ENCODE data around the gene DLX3. TPM values are rescaled to one million over a fixed set of nuclear protein-coding genes. Genes with fewer than 3 reads are reported as not detected.

Gene DLX3
- polyA plus RNA-seq, 3 donors, result not detected

- Histone ChIP-seq H3K36me3 (replicated peaks in 1 of 2; ENCODE audit: control insufficient read depth in 1 of 2, insufficient read depth in 2 of 2, low read length in 2 of 2) (no peaks in the 10 kb centered on the region), H3K9me3 (replicated peaks in 1 of 2; ENCODE audit: control insufficient read depth in 1 of 2, insufficient read depth in 1 of 2, low read length in 2 of 2) (no peaks in the 10 kb centered on the region), H2AFZ (ENCODE audit: insufficient read depth, low read depth, low read length, poor library complexity, severe bottlenecking) (no peak overlapping the region), H3K79me2 (ENCODE audit: insufficient read depth, low read length) (no peaks in the 10 kb centered on the region), H3K4me2 (replicated peaks; ENCODE audit: extremely low read depth, low read length, poor library complexity, severe bottlenecking) (no peak overlapping the region), H3K9ac (ENCODE audit: insufficient read depth, low read length, poor library complexity, severe bottlenecking) (no peak overlapping the region), H3K4me1 (ENCODE audit: control insufficient read depth in 1 of 2, insufficient read depth in 2 of 2, low read length in 2 of 2) (peaks cover 0 to 1% of the 10 kb centered on the region in 2 donors), H4K20me1 (ENCODE audit: insufficient read depth, low read length) (no peaks in the 10 kb centered on the region), H3K27me3 (ENCODE audit: control insufficient read depth in 2 of 2, insufficient read depth in 2 of 2, low read length in 2 of 2) (peaks cover 0 to 8% of the 10 kb centered on the region in 2 donors), H3K27ac (ENCODE audit: low read depth in 1 of 2, low read length in 2 of 2) (no peak overlapping the region), H3K4me3 (replicated peaks in 1 of 3; ENCODE audit: low read depth in 2 of 3, low read length in 3 of 3) (no peak overlapping the region)
- no peak overlapping the region for H3K4me3 Mint-ChIP-seq
- no peak overlapping the region for H3K27ac Mint-ChIP-seq
- H3K9me3 Mint-ChIP-seq, result peaks cover 0 to 3% (median 0%) of the 10 kb centered on the region in 7 donors
- TF ChIP-seq, protein P1, sequence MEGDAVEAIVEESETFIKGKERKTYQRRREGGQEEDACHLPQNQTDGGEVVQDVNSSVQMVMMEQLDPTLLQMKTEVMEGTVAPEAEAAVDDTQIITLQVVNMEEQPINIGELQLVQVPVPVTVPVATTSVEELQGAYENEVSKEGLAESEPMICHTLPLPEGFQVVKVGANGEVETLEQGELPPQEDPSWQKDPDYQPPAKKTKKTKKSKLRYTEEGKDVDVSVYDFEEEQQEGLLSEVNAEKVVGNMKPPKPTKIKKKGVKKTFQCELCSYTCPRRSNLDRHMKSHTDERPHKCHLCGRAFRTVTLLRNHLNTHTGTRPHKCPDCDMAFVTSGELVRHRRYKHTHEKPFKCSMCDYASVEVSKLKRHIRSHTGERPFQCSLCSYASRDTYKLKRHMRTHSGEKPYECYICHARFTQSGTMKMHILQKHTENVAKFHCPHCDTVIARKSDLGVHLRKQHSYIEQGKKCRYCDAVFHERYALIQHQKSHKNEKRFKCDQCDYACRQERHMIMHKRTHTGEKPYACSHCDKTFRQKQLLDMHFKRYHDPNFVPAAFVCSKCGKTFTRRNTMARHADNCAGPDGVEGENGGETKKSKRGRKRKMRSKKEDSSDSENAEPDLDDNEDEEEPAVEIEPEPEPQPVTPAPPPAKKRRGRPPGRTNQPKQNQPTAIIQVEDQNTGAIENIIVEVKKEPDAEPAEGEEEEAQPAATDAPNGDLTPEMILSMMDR (IDR thresholded peaks at IDR 0.05), result no peak
- peaks cover 11 to 25% (median 19%) of the 10 kb centered on the region in 3 donors for H3K27me3 Mint-ChIP-seq (ENCODE audit: low read depth in 3 of 3)
- no peak for DNase-seq
- 93% methylated on average over 2 of the region's 6 CpGs for WGBS (ENCODE audit: insufficient coverage)
- H3K4me1 Mint-ChIP-seq, result peaks cover 5% of the 10 kb centered on the region
- intact Hi-C loops (cut with micrococcal nuclease), result no loop called here
- no peaks in the 10 kb centered on the region for H3K36me3 Mint-ChIP-seq
Observed at GRCh38 chr17:50033316-50033715, 38.3 kb upstream of the DLX3 start.

- no peaks in the 10 kb centered on the region for H4K20me1 ChIP-seq (ENCODE audit: insufficient read depth, low read length)
- intact Hi-C loops (cut with micrococcal nuclease), result no loop called here
- WGBS (ENCODE audit: insufficient coverage), result 97% methylated on average over 7 of the region's 7 CpGs
- no peak overlapping the region for H3K9ac ChIP-seq (ENCODE audit: insufficient read depth, low read length, poor library complexity, severe bottlenecking)
- H3K27ac Mint-ChIP-seq, result no peak overlapping the region
- H3K4me2 ChIP-seq (replicated peaks; ENCODE audit: extremely low read depth, low read length, poor library complexity, severe bottlenecking), result no peak overlapping the region
- no peak overlapping the region for H3K27ac ChIP-seq (ENCODE audit: low read depth in 1 of 2, low read length in 2 of 2)
- H3K4me1 Mint-ChIP-seq, result peaks cover 19% of the 10 kb centered on the region
- no peaks in the 10 kb centered on the region for H3K9me3 ChIP-seq (replicated peaks in 1 of 2; ENCODE audit: control insufficient read depth in 1 of 2, insufficient read depth in 1 of 2, low read length in 2 of 2)
- TF ChIP-seq, protein P1 (IDR thresholded peaks at IDR 0.05), result no peak
- no peak overlapping the region for H3K4me3 ChIP-seq (replicated peaks in 1 of 3; ENCODE audit: low read depth in 2 of 3, low read length in 3 of 3)
- peaks cover 23 to 38% (median 26%) of the 10 kb centered on the region in 3 donors for H3K27me3 Mint-ChIP-seq (ENCODE audit: low read depth in 3 of 3)
- H3K4me1 ChIP-seq (ENCODE audit: control insufficient read depth in 1 of 2, insufficient read depth in 2 of 2, low read length in 2 of 2), result peaks cover 10 to 16% of the 10 kb centered on the region in 2 donors
- no peaks in the 10 kb centered on the region for H3K36me3 Mint-ChIP-seq
- H3K79me2 ChIP-seq (ENCODE audit: insufficient read depth, low read length), result no peaks in the 10 kb centered on the region
- H3K27me3 ChIP-seq (ENCODE audit: control insufficient read depth in 2 of 2, insufficient read depth in 2 of 2, low read length in 2 of 2), result peaks cover 0 to 21% of the 10 kb centered on the region in 2 donors
- peaks cover 0 to 3% (median 0%) of the 10 kb centered on the region in 7 donors for H3K9me3 Mint-ChIP-seq
- no peak for DNase-seq
- peak overlapping the region; percentile 26 to 31 for H3K4me3 Mint-ChIP-seq
- no peaks in the 10 kb centered on the region for H3K36me3 ChIP-seq (replicated peaks in 1 of 2; ENCODE audit: control insufficient read depth in 1 of 2, insufficient read depth in 2 of 2, low read length in 2 of 2)
- no peak overlapping the region for H2AFZ ChIP-seq (ENCODE audit: insufficient read depth, low read depth, low read length, poor library complexity, severe bottlenecking)
Observed at GRCh38 chr17:50029185-50029584, 34.2 kb upstream of the DLX3 start.
